RCC 7860 (cell line): ENCODE results near the gene S1PR2.

Experiments
- DNase-seq: peaks from one replicate; pipeline ENCODE4 v3.0.0-alpha.2; 2015; ENCODE audit warnings: low spot score
- FAIRE-seq: peaks from 2 replicates; lab custom pipeline; 2012; peaks lifted over from hg19 to GRCh38; lab: Jason Lieb, UNC

S1PR2 gene, protein sequence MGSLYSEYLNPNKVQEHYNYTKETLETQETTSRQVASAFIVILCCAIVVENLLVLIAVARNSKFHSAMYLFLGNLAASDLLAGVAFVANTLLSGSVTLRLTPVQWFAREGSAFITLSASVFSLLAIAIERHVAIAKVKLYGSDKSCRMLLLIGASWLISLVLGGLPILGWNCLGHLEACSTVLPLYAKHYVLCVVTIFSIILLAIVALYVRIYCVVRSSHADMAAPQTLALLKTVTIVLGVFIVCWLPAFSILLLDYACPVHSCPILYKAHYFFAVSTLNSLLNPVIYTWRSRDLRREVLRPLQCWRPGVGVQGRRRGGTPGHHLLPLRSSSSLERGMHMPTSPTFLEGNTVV

GRCh38 chr19:10230861-10231611 is at the start of gene S1PR2:
Gene S1PR2 (minus strand): TSS chr19:10231331. CDS start chr19:10224905, 6,426 bp downstream.
- peak; percentile 12 for DNase-seq
- no peak for FAIRE-seq

GRCh38 chr19:10279737-10280442 is 48.8 kb upstream of the S1PR2 start:
- DNase-seq (no peak), FAIRE-seq (no peak)

DNA sequence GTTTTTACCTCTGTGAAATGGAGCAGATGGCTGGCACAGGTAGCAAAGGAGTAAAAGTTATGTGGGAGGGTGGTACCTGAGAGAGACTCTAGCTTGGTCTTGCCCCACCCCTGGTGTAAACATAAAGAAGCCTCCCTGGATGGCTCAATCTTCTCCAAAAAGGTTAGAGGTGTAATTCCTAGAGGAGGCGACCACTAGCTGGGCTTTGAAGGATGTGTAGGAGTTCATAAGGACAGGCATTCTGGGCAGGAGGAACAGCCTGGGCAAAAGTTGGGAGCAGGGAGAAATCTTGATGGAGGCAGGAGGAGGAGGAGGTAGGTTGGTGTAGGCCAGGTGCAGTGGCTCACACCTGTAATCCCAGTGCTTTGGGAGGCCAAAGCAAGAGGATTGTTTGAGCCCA is 47.8 kb upstream of the S1PR2 start:
- FAIRE-seq (no peak), DNase-seq (no peak)

DNA sequence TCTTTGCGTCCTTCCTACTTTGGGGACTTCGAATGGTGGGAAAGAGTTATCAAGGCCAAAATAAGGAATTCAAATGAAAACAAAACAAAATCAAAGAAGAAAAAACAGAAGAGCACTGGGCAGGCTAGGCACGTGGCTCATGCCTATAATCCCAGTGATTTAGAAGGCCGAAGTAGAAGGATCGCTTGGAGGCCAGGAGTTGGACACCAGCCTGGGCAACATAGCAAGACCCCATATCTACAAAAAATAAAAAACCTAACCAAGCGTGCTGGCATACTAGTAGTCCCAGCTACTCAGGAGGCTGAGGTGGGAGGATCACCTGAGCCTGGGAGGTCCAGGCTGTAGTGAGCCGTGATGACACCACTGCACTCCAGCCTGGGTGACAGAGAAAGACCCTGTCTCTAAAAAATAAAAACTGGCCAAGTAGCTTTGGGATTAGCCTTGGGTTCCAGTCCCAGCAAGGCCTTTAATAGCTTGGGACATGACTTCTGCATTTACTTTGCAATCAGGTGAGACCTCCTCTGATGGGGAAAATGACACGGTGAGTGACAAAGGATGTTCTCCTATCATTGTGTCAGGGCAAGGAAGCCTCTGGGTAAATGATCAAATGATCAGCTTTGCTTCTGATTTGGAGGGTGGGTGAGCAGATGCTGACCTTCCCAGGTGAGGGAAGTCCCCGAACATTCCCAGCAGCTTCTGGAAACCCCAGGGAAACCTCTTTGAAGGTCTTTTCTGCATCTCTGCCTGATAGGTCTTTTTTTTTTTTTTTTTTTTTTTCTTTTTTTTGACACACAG is 46.9 kb upstream of the S1PR2 start:
- FAIRE-seq = no peak

DNA sequence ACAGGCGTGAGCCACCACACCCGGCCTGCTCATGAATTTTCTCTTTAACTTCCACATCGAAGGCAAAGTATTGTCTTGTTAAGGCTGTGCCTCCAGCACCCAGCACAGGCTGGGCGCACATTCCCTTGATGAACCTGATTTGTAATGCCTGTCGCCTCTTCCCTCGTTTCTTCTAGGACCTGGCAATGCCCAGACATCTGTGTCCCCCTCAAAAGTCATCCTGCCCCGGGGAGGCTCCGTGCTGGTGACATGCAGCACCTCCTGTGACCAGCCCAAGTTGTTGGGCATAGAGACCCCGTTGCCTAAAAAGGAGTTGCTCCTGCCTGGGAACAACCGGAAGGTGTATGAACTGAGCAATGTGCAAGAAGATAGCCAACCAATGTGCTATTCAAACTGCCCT is 43.5 kb upstream of the S1PR2 start:
- FAIRE-seq (no peak), DNase-seq (no peak)

More for the DNA sequence above, 46.9 kb upstream of the S1PR2 start:
- no peak for DNase-seq

DNA sequence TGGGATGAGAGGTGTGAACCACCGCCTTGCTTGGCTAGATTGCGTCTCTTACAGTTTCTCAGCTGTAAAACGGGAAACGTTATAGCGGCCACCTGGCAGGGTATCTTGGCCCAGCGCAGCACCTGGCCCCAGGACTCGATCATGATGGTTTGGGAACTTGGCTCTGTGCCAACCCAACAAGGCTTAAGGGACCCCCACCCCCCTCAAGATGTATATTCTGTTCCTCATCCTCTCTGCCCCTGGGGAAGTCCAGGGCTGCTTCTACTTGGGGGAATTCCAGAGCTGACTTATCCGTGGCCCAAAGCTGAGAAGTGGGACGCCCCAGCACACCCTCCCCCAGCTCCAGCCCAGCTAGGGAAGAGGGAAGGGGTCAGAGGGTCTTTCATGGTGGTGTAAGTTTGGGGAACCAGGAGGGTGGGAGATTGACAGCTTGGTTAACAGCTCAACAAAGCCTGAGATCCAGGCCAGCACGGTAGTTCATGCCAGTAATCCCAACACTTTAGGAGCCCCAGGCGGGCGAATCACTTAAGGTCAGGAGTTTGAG is 40.5 kb upstream of the S1PR2 start:
- DNase-seq (peak; percentile 48), FAIRE-seq (no peak)

DNA sequence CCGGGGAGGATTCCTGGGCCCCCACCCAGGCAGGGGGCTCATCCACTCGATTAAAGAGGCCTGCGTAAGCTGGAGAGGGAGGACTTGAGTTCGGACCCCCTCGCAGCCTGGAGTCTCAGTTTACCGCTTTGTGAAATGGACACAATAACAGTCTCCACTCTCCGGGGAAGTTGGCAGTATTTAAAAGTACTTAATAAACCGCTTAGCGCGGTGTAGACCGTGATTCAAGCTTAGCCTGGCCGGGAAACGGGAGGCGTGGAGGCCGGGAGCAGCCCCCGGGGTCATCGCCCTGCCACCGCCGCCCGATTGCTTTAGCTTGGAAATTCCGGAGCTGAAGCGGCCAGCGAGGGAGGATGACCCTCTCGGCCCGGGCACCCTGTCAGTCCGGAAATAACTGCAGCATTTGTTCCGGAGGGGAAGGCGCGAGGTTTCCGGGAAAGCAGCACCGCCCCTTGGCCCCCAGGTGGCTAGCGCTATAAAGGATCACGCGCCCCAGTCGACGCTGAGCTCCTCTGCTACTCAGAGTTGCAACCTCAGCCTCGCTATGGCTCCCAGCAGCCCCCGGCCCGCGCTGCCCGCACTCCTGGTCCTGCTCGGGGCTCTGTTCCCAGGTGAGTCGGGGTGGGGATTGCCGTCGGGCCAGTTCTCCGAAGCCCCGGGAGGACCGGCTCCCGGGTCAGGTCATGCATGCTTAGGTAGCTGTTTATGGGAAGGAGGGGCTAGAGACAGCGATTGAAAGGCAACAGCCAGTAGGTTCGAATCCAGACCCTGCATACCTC is 39.7 kb upstream of the S1PR2 start, which contains the start of gene ICAM1:
TSS of gene ICAM1 (plus strand) at position 505 of the 779 bp plus-strand sequence. CDS start at position 545, 40 bp downstream.
- DNase-seq (peak; percentile 83), FAIRE-seq (peak; percentile 40)

GRCh38 chr19:10270180-10270615 is 39.1 kb upstream of the S1PR2 start:
- DNase-seq (peak; percentile 80), FAIRE-seq (no peak)

- DNase-seq = peak; percentile 58
- FAIRE-seq = no peak
Observed at GRCh38 chr19:10269333-10270179, 38.4 kb upstream of the S1PR2 start.

GRCh38 chr19:10268071-10268470 is 36.9 kb upstream of the S1PR2 start:
- DNase-seq (no peak), FAIRE-seq (no peak)

- FAIRE-seq (no peak), DNase-seq (no peak)
Observed at GRCh38 chr19:10266706-10267105, 35.6 kb upstream of the S1PR2 start.

DNA sequence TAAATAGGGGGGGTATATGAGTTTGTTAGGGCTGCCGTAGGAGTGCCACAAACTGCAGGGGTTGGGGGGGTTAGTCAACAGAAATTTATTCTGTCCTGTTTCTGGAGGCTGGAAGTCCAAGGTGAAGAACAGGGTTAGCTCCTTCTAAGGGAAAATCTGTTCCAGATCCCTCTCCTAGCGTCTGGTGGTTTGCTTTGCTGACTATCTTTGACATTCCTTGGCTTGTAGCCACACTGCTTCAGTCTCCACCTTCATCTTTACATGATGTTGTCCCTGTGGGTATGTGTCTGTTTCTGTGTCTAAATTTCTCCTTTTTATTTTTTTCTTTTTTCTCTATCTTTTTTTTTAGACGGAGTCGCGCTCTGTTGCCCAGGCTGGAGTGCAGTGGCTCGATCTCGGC is 31.6 kb upstream of the S1PR2 start:
- peak; percentile 21 for DNase-seq
- FAIRE-seq = no peak

- peak; percentile 9 for DNase-seq
- no peak for FAIRE-seq
Observed at GRCh38 chr19:10260141-10260584, 29.0 kb upstream of the S1PR2 start.

GRCh38 chr19:10259162-10259905 is 28.2 kb upstream of the S1PR2 start:
- DNase-seq = peak; percentile 67
- FAIRE-seq = no peak

DNA sequence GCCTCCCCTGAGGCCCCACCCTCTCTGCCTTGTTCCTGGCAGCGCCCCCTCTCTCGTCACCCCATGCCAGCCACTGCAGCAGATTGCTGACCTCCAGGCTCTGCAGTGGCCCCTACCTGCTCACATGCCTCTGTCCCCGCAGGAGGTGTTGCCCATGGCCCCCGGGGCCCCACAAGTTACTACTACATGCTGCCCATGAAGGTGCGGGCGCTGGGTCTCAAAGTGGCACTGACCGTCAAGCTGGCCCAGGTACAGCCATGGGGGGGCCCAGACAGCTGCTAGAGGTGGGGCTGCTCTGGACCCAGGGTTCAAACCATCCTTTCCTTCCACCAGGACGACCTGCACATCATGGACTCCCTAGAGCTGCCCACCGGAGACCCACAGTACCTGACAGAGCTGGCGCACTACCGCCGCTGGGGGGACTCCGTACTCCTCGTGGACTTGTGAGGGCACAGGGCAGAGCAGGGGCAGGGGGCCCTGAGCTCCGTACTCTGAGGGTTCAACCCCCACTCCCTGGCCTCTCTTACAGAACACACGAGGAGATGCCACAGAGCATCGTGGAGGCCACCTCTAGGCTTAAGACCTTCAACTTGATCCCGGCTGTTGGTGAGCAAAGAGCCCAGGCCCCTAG is 27.1 kb upstream of the S1PR2 start:
- DNase-seq = no peak
- no peak for FAIRE-seq

- FAIRE-seq (no peak), DNase-seq (no peak)
Observed at GRCh38 chr19:10256970-10257615, 26.0 kb upstream of the S1PR2 start.

DNA sequence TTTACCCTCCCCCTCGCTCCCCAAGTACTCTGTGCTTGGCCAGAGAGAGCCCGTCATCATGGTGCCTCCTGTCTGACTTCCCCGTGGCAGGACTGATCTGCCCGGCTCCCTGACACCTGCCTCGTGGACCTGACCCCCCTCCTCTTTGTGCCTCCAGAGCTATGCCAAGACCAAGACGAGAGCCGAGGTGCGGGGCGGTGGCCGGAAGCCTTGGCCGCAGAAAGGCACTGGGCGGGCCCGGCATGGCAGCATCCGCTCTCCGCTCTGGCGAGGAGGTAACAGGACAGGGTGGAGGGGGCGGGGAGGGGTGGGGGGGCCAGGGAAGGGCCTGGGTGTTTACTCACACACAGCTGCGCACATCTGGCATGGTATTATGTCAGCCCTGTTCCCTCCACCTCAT is 25.4 kb upstream of the S1PR2 start:
- DNase-seq (no peak), FAIRE-seq (no peak)
